HG03432 (cell line): ENCODE data around the gene FNDC3B.

Experiments
- ATAC-seq: cut with Tn5 transposase; IDR thresholded peaks from one replicate; pipeline ENCODE4 v1.9.1; 2021; ENCODE audit warnings: mild to moderate bottlenecking, moderate library complexity; ENCODE audit not compliant: unreplicated experiment

FNDC3B gene

GRCh38 chr3:172376402-172376801, 337.0 kb downstream of the FNDC3B start:
- ATAC-seq = no peak

DNA sequence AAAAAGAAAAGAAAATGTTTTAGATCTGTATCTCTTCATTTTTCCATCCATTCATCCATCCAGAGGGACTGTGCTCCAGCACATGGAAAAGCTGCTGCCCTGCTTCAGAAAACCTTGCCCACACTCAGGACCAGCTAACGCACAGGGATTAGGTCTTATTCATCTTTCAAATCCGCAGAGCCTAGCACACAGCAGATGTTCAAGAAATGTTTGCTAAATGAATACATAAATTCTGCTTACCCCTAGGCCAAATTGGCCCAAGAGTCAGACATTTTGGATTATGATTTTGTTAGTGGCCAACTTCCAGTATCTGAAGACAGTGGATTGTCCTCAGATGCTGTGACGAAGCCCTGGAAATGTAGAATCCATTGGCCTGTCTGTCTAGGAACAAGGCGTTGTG, 337.5 kb downstream of the FNDC3B start:
- no peak for ATAC-seq

DNA sequence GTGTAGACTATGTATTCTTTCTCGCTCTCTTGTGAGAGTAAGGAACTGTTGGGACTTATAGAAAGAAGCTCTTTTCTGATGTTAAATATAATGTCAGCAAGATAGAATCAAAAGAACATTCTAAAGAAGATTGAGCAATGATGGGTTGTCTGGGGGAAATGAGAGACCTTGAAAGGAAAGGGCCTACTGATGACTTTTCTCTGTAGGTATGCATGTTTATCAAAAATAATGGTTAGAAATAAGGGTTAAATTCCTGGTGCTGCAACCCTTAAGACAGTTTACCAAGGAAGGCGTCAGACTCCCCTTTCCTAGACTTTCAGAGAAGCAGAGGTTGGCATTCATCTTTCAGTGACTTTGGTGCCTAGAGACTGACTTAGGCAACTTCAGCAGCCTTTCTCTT, 339.1 kb downstream of the FNDC3B start:
- no peak for ATAC-seq

DNA sequence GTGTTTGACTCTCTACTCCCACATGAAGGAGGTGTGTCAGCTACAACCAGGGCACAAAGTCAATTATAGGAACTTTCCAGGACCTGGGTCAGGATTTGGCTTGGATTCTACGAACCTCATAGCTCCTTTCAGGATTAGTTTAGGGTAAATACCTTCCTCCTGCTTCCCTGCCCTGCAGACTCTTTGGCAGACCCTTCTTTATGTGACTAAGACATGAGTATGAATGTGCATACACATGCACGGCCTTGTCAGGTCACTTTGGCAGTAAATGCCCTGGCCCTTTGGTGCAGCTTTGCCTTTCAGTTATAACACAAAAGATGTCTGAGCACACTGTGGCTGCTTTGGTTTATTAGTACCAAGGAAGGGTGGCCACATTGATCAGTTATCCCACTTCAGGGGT, 340.0 kb downstream of the FNDC3B start:
- no peak for ATAC-seq

DNA sequence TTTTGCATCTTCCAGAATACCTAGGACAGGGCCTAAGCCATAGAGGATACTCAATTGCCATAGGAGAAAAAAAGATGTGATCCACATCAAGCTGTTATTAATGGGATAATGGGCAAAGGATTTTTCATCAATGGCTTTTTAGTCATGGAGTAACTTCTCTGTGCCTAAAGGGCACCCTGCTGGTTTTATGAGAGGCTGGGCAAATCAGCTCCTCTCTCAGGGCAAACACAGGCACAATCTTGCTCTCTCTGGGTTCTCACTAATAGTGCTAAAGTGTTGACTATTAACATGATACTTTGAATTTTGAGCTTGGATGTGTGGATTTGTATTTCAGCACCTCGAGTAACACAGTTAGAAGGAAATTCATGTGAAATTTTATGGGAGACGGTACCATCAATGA, 341.3 kb downstream of the FNDC3B start:
- ATAC-seq = no peak

DNA sequence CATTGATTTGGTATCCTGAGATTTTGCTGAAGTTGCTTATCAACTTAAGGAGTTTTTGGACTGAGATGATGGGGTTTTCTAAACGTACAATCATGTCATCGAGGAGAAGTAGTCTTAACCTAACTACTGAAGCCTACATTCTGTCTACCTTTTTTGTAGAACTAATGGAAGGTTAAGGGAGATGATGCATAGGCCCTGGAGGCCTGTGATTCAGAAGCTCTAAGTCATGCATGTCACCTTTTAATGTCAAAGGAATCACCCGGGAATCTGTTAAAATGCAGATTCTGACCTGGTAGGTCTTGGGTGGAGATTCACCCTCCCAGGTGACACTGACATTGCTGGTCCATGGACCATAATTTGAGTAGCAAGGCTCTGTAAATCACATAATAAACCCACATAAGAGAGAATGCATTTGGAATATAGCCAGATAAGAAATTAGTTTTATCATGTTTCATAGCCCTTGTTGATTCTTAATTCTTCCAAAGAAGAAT, 344.0 kb downstream of the FNDC3B start:
- no peak for ATAC-seq

- no peak for ATAC-seq
These were observed 345.5 kb downstream of the FNDC3B start for GRCh38 chr3:172384836-172385235.

GRCh38 chr3:172387728-172388127, 348.4 kb downstream of the FNDC3B start:
- ATAC-seq = no peak

DNA sequence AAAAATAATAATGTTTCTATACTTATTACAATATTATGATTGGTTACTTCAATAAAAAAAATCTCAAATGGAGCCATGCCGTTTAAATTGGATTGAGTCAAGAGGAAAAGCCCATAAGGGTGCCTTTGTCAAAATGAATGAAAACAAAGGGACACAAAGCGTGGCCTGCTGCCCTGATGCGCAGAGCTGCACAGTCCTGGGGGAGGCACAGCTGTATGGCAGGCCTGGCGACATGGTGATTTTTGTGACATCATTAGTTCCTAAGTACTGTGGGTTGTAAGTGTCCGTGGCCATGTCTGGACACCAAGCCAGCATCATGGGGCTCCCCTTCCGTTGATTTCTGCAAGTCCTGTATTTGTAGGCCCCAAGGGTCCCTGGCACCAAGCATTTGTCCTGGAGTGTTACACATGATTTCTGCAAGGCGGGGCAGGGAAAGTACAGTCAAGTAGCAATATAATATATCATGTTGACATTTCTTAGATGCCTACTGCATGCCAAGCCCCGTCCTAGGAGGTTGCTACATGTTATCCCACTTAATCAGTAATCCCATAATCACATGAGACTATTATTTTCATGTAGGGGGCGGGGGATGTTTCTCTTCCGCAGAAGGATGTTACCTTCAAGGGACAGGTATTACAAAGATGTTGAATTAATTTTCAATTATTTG, 349.2 kb downstream of the FNDC3B start:
- no peak for ATAC-seq

DNA sequence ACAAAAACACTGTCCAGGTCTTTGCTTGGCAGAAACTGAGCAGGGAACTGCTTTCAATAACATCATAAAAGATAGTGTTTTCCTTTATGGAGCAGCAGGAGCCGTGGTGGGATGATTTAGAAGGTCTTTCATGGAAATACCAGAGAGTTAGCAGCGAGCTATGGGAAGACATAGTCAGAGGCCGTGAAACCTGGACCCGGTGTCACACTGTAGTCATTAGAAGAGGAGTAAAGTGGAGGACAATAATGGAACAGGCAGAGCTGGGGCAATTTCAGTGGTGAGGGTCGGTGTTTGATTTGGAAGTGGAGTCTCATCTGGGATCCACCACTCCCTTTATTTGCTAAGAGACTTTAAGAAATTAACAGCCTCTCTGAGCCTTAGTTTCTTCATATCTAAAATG, 351.4 kb downstream of the FNDC3B start:
- ATAC-seq = no peak

DNA sequence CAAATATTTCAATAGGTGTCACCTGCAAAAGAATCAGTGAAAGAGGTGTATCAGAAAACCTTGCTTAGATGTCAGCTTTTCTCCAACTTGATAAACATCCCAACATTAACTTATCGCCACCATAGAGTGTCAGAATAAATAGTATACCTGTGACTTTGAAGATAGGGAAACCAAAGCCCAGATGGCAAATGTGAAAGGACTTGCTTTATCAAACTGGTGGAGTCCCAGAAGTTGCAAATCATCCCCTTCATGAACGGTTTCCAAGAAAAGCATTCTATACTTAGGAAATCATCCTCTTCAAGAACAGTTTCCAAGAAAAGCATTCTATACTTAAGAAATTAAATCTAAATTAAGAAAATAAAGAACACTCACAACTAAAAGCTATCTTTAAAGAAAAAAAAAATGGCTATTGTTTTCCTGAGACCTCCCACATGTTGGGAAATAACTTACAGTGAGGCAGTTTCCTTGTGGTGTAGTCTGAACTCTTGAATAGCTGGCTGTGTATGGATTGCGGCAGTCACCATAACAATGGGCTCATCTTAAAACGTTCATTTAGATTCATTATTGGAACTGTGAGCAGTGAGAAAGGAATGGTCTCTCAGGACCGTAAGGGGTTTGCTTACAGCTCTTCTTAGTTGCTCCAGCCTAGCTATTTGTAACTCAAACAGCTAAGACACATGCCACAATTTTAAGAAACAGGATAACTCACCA, 352.4 kb downstream of the FNDC3B start:
- ATAC-seq = no peak

- no peak for ATAC-seq
These were observed 355.3 kb downstream of the FNDC3B start for GRCh38 chr3:172394692-172395091.

DNA sequence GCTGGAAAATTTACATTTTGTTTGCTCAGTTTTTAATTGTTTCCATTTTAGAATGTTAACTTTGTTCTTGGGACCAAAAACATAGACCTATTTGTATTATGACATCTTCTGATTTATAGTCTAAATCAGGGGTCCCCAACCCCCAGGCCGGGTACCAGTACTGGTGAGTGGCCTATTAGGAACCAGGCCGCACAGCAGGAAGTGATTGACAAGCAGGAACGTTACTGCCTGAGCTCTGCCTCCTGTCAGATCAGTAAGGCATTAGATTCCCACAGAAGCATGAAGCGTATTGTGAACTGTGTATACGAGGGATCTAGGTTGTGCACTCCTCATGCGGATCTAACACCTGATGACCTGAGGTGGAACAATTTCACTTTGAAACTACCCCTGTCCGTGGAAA, 357.0 kb downstream of the FNDC3B start:
- ATAC-seq = no peak

- ATAC-seq = no peak
These were observed 358.5 kb downstream of the FNDC3B start for GRCh38 chr3:172397716-172398405.

GRCh38 chr3:172398484-172398883, 359.1 kb downstream of the FNDC3B start:
- ATAC-seq = no peak

DNA sequence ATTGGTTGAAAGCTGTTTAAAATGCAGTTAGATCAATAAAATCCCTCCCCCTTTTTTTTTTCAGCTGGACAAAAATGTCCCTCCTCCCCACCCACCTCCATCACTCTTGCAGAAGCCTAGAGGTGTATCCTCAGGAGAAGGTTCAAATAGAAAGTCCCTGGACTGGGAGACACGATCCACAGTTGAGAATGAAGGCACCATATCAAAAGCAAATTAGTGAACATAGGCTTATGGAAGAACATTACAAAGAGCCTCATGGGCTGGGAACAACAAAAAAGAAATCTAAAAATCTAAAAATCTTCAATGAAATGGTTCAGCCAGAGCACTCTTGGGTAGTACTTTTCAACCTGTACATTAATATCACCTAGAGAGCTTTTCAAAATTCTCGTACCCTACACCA, 362.7 kb downstream of the FNDC3B start:
- no peak for ATAC-seq

- no peak for ATAC-seq
These were observed 363.7 kb downstream of the FNDC3B start for GRCh38 chr3:172402892-172403643.

DNA sequence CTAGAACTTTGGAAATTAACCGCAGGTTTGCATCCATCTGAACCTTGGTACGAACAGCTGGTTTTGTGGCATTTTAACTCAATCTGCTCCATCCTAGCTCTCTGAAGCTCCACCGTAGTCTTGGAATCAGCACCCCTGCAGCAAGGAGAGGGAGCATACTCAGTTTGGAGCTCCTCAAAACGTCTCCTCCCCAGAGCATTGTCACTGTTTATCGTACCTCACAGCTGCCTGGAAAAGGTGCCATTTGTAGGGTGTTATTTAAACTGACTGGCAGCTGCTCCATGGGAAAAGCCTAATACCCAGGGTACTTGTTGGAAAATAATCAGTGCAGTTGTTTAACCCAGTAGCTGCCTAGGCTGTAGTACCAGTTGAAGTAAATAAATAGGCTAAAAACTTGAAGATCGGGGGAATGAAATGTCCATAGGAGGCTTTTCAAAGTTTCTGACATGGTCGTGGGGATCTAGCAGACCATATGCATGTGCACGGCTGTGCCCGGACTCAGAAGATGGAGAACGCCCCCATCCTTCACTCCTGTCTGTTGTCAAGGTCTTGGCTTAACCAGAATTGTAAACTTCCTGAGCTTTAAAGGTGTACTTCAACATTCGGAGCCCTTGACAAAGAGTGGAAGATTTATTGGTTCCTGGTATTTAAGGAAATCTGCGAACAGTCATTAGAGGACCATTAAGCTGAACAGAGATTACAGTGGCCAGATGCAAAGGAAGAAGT, 365.0 kb downstream of the FNDC3B start:
- ATAC-seq = no peak

DNA sequence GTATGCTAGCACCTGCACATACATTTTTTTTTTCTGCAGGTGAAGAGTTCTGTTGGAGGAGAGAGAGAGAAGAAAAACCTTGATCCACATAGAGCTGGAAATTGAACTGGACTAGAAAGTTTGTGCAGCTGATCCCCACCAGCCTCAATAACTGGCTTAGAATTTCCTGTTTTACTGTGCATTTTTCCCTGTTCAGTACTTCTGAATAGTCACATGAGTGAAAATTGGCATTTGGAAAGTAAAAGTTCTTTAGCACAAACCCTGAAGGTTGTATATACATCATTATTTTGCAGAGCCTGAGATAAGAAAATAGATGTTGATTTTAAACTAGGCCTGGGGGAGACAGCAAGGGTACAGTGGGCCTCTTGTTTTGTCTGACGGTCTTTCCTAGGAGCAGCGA, 366.5 kb downstream of the FNDC3B start:
- no peak for ATAC-seq

DNA sequence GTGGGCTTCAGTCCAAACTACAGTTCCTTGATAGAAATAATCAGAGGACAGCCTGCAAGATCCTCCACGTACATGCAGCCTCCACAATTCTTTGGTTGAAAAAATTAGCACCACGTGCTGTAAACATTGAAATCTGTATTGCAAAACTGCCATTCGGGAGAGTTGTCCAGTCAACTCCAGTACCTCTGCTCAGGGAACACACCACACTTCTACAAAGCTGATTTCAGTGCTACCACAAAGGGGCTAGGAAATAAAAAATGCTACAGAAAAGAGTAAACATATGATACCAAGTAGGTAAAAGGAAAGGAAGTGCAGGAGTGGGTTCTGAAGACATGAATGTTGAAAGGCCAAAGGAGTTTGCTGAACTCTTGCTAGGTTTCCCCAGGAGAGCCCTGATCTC, 368.5 kb downstream of the FNDC3B start:
- ATAC-seq = no peak
